ENCODE data around the gene IQGAP1. TPM values are rescaled to one million over a fixed set of nuclear protein-coding genes. Genes with fewer than 3 reads are reported as not detected.
A peak's percentile ranks its signal among the peaks of the same experiment; 100 is the strongest.

IQGAP1 gene
- total RNA-seq, 1 donor from 2014 or later: 178 TPM

DNA sequence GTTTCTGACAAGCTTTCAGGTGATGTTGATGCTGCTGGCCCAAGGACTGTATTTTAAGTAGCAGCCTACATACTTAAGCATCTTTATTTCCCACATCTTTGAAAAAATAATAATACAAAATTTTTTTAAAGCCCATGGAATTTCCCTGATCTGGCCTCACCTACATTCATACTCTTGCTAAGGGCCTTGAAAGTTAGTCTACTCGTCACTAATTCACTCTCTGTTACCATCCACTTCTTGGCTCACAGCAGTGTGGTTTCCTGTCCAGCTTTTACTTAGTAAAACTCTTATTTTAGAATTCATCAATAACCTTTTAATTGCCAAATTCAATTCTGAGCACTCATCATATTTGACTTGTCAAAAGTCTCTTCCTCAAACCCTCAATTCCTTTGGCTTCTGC, 82.4 kb downstream of the IQGAP1 start:
- no peak for TF ChIP-seq CTCF (IDR thresholded peaks at IDR 0.05)
- peaks cover 63% of the 10 kb centered on the region for H3K36me3 Mint-ChIP-seq (ENCODE audit: unreplicated experiment)

DNA sequence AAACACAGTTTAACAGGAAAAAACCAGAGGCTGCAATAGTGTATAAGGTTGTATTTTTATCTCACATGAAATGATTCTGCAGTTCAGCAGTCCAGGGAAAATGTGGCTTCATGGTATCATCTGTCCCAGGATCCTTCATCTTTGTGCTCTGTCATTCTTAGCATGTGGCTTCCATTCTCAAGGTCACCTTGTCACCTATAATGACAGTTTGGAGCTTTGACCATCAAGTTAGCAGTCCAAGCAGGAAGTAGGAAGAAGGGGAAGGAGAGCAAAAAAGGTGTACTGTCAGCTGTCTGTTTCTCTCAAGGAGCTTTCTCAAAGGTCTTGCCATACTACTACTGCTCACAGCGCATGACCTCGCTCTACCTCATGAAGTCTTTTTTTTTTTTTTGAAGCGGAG, 83.1 kb downstream of the IQGAP1 start:
- peaks cover 60% of the 10 kb centered on the region for H3K36me3 Mint-ChIP-seq (ENCODE audit: unreplicated experiment)
- H3K9me3 Mint-ChIP-seq (ENCODE audit: unreplicated experiment): no peaks in the 10 kb centered on the region
- no peak overlapping the region for H3K4me3 Mint-ChIP-seq (ENCODE audit: unreplicated experiment)
- no peak for TF ChIP-seq CTCF (IDR thresholded peaks at IDR 0.05)
- no peaks in the 10 kb centered on the region for H3K4me1 Mint-ChIP-seq (ENCODE audit: unreplicated experiment)
- H3K27me3 Mint-ChIP-seq (ENCODE audit: unreplicated experiment): no peaks in the 10 kb centered on the region
- no peak for DNase-seq (ENCODE audit: extremely low spot score, unreplicated experiment)
- peak overlapping the region; percentile 6 for H3K27ac Mint-ChIP-seq (ENCODE audit: unreplicated experiment)

More for the DNA sequence above, 82.4 kb downstream of the IQGAP1 start:
- DNase-seq (ENCODE audit: extremely low spot score, unreplicated experiment): no peak
- no peak overlapping the region for H3K27ac Mint-ChIP-seq (ENCODE audit: unreplicated experiment)
- H3K4me1 Mint-ChIP-seq (ENCODE audit: unreplicated experiment): peaks cover 6% of the 10 kb centered on the region
- H3K4me3 Mint-ChIP-seq (ENCODE audit: unreplicated experiment): no peak overlapping the region
- no peaks in the 10 kb centered on the region for H3K9me3 Mint-ChIP-seq (ENCODE audit: unreplicated experiment)
- H3K27me3 Mint-ChIP-seq (ENCODE audit: unreplicated experiment): no peaks in the 10 kb centered on the region

- TF ChIP-seq CTCF (IDR thresholded peaks at IDR 0.05): no peak
- Mint-ChIP-seq H3K4me3 (ENCODE audit: unreplicated experiment) (no peak overlapping the region), H3K27me3 (ENCODE audit: unreplicated experiment) (no peaks in the 10 kb centered on the region), H3K4me1 (ENCODE audit: unreplicated experiment) (no peaks in the 10 kb centered on the region), H3K36me3 (ENCODE audit: unreplicated experiment) (peaks cover 59% of the 10 kb centered on the region), H3K27ac (ENCODE audit: unreplicated experiment) (no peak overlapping the region), H3K9me3 (ENCODE audit: unreplicated experiment) (no peaks in the 10 kb centered on the region)
- DNase-seq (ENCODE audit: extremely low spot score, unreplicated experiment): no peak
These were observed 83.7 kb downstream of the IQGAP1 start for GRCh38 chr15:90471769-90472168.

- H3K27me3 Mint-ChIP-seq (ENCODE audit: unreplicated experiment): no peaks in the 10 kb centered on the region
- no peak for TF ChIP-seq CTCF (IDR thresholded peaks at IDR 0.05)
- no peaks in the 10 kb centered on the region for H3K4me1 Mint-ChIP-seq (ENCODE audit: unreplicated experiment)
- H3K36me3 Mint-ChIP-seq (ENCODE audit: unreplicated experiment): peaks cover 59% of the 10 kb centered on the region
- no peak overlapping the region for H3K4me3 Mint-ChIP-seq (ENCODE audit: unreplicated experiment)
- H3K27ac Mint-ChIP-seq (ENCODE audit: unreplicated experiment): no peak overlapping the region
- DNase-seq (ENCODE audit: extremely low spot score, unreplicated experiment): no peak
- no peaks in the 10 kb centered on the region for H3K9me3 Mint-ChIP-seq (ENCODE audit: unreplicated experiment)
These were observed 90.9 kb downstream of the IQGAP1 start for GRCh38 chr15:90478846-90479481.

GRCh38 chr15:90479656-90480055, 91.6 kb downstream of the IQGAP1 start:
- H3K27ac Mint-ChIP-seq (ENCODE audit: unreplicated experiment): no peak overlapping the region
- no peak for DNase-seq (ENCODE audit: extremely low spot score, unreplicated experiment)
- H3K36me3 Mint-ChIP-seq (ENCODE audit: unreplicated experiment): peaks cover 60% of the 10 kb centered on the region
- H3K4me1 Mint-ChIP-seq (ENCODE audit: unreplicated experiment): no peaks in the 10 kb centered on the region
- no peak overlapping the region for H3K4me3 Mint-ChIP-seq (ENCODE audit: unreplicated experiment)
- H3K27me3 Mint-ChIP-seq (ENCODE audit: unreplicated experiment): no peaks in the 10 kb centered on the region
- no peaks in the 10 kb centered on the region for H3K9me3 Mint-ChIP-seq (ENCODE audit: unreplicated experiment)
- TF ChIP-seq CTCF (IDR thresholded peaks at IDR 0.05): no peak
